Neutrophil (primary cell): ENCODE data around the gene AMIGO1.
"Not testable (repeated sequence)": the region's sequence is repeated elsewhere in the genome, so short reads cannot be mapped to it uniquely, and the experiment has no call there.

Source experiments
- H3K27ac ChIP-seq: fragments of 200-600 bp; sonication (generic); 2 replicates; pipeline ENCODE4 v1.5.1; 2016; ENCODE audit warnings: mild to moderate bottlenecking, moderate library complexity
- H3K27me3 ChIP-seq: fragments of 200-600 bp; sonication (generic); 2 replicates; pipeline ENCODE4 v1.6.0; 2016; ENCODE audit warnings: mild to moderate bottlenecking
- H3K36me3 ChIP-seq: fragments of 200-600 bp; sonication (generic); 2 replicates; pipeline ENCODE4 v1.5.1; 2017
- H3K4me1 ChIP-seq, 2 experiments: fragments of 200-600 bp in 1 of 2; sonication (generic) in 1 of 2; 1 replicate in 1 of 2; 2 replicates in 1 of 2; pipeline versions ENCODE4 v1.5.1 to v1.6.1; 2013 to 2016; ENCODE audit warnings: low read depth in 1 of 2, low read length in 1 of 2, mild to moderate bottlenecking in 1 of 2, moderate library complexity in 1 of 2; ENCODE audit not compliant: control insufficient read depth in 1 of 2, insufficient read depth in 1 of 2
- H3K4me3 ChIP-seq, 2 experiments: fragments of 200-600 bp in 1 of 2; sonication (generic) in 1 of 2; 1 replicate in 1 of 2; 2 replicates in 1 of 2; pipeline ENCODE4 v1.5.1; 2013 to 2016; ENCODE audit warnings: low read depth in 1 of 2, low read length in 1 of 2, mild to moderate bottlenecking in 1 of 2, moderate library complexity in 1 of 2
- H3K9me3 ChIP-seq: fragments of 200-600 bp; sonication (generic); 2 replicates; pipeline ENCODE4 v1.5.1; 2016
- CTCF ChIP-seq: fragments of 200-600 bp; sonication (generic); IDR thresholded peaks from 2 replicates; pipeline ENCODE4 v1.5.1; 2016; ENCODE audit warnings: antibody characterized with exemption

AMIGO1 gene

GRCh38 chr1:109479311-109479710 is 30.2 kb downstream of the AMIGO1 start:
- H3K36me3 ChIP-seq, result no peaks in the 10 kb centered on the region
- H3K4me3 ChIP-seq, result no peak overlapping the region
- no peak overlapping the region for H3K27ac ChIP-seq
- no peaks in the 10 kb centered on the region for H3K9me3 ChIP-seq
- peaks cover 11 to 14% of the 10 kb centered on the region in 2 experiments for H3K4me1 ChIP-seq
- peaks cover 90% of the 10 kb centered on the region for H3K27me3 ChIP-seq
- TF ChIP-seq CTCF, result no peak

DNA sequence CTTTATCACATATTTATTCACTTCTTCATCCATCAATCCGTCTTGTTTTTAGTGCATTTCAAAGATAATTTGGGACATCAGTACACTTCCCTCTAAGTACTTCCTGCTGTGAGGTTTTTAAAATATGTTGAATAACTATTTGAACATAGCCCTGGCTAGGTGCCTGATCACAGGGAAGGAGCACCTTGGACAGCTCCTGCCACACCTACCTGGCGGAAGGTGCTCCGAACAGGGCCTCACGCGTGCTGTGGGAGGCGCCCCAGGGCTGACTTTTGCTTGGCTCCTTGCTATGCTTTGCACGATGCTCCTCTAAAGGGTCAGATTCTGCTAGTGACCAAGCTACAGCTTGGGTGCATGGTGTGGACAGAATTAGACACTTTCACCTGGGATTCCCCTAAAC is 30.7 kb downstream of the AMIGO1 start:
- Histone ChIP-seq H3K27ac (no peak overlapping the region), H3K4me3 (no peak overlapping the region), H3K4me1 (peaks cover 8 to 11% of the 10 kb centered on the region in 2 experiments), H3K36me3 (no peaks in the 10 kb centered on the region), H3K27me3 (peaks cover 93% of the 10 kb centered on the region), H3K9me3 (no peaks in the 10 kb centered on the region)
- no peak for TF ChIP-seq CTCF

GRCh38 chr1:109477821-109478220 is 31.7 kb downstream of the AMIGO1 start:
- Histone ChIP-seq H3K27ac (no peak overlapping the region), H3K36me3 (no peaks in the 10 kb centered on the region), H3K9me3 (no peaks in the 10 kb centered on the region), H3K4me1 (peaks cover 1 to 3% of the 10 kb centered on the region in 2 experiments), H3K27me3 (peaks cover 96% of the 10 kb centered on the region), H3K4me3 (no peak overlapping the region)
- no peak for TF ChIP-seq CTCF

- Histone ChIP-seq H3K27me3 (peaks cover 96% of the 10 kb centered on the region), H3K4me1 (peaks cover 0 to 3% of the 10 kb centered on the region in 2 experiments), H3K4me3 (no peak overlapping the region), H3K27ac (no peak overlapping the region), H3K36me3 (no peaks in the 10 kb centered on the region), H3K9me3 (no peaks in the 10 kb centered on the region)
- TF ChIP-seq CTCF, result no peak
These were observed 32.7 kb downstream of the AMIGO1 start for GRCh38 chr1:109476825-109477224.

DNA sequence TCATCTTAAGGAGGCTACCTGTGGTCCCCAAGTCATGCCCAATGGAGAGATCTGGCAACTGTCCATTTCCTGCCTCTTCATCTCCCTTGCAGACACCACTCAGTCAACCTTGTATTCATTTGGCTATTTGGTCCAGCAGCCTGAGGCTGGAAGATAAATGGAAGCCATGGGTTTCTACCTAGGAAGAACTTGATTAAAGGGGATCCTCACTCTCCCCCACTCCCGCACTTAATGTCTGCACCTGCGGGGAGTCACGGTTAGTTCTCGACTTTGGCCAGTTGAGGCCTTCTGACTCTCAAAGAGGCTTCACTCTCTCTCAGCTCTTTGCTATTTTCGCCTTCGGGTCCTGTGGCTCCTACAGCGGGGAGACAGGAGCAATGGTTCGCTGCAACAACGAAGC is 34.3 kb downstream of the AMIGO1 start:
- no peaks in the 10 kb centered on the region for H3K9me3 ChIP-seq
- peaks cover 96% of the 10 kb centered on the region for H3K27me3 ChIP-seq
- H3K27ac ChIP-seq, result no peak overlapping the region
- TF ChIP-seq CTCF, result no peak
- H3K4me3 ChIP-seq, result no peak overlapping the region
- H3K4me1 ChIP-seq, result peaks cover 0 to 3% of the 10 kb centered on the region in 2 experiments
- no peaks in the 10 kb centered on the region for H3K36me3 ChIP-seq

DNA sequence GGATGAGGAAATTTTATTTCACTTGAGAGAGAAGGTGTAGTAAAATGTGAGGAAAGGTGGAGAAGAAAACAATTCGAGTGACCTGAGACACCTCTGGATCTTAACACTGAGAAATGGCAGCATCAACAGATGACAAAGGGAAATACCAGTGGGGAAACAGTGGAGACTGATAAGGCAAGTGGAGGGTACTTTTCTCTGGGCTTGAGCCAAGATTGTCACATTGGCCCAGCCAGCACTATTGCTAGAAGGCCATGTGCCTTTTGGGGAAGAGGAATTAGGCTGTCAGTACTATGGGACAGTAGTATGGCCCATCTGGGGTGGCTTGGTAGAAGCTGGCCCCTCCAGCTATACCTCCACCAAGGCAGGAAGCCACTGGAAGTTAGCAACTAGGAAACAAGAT is 34.8 kb downstream of the AMIGO1 start:
- Histone ChIP-seq H3K4me3 (no peak overlapping the region), H3K27me3 (peaks cover 96% of the 10 kb centered on the region), H3K36me3 (no peaks in the 10 kb centered on the region), H3K27ac (no peak overlapping the region), H3K9me3 (no peaks in the 10 kb centered on the region), H3K4me1 (peaks cover 0 to 3% of the 10 kb centered on the region in 2 experiments)
- no peak for TF ChIP-seq CTCF

GRCh38 chr1:109473284-109474057 is 36.1 kb downstream of the AMIGO1 start:
- H3K9me3 ChIP-seq, H3K4me1 ChIP-seq, H3K27ac ChIP-seq, H3K4me3 ChIP-seq, H3K36me3 ChIP-seq: not testable (repeated sequence)
- peaks cover 96% of the 10 kb centered on the region for H3K27me3 ChIP-seq
